NCI-H2171 (cell line): Measurements from ENCODE around the gene MALT1.
"Not testable (repeated sequence)": the region's sequence is repeated elsewhere in the genome, so short reads cannot be mapped to it uniquely, and the experiment has no call there.

ENCODE experiments used
- DNase-seq: peaks from one replicate; lab custom pipeline; 2025; lab: John Stamatoyannopoulos, UW

MALT1 gene

GRCh38 chr18:58772161-58772560, 100.9 kb downstream of the MALT1 start:
- no peak for DNase-seq

GRCh38 chr18:58776084-58776483, 104.8 kb downstream of the MALT1 start:
- DNase-seq: no peak

GRCh38 chr18:58776541-58776940, 105.3 kb downstream of the MALT1 start:
- not testable (repeated sequence) for DNase-seq

GRCh38 chr18:58777471-58777870, 106.2 kb downstream of the MALT1 start:
- no peak for DNase-seq

- no peak for DNase-seq
Observed at GRCh38 chr18:58779529-58779928, 108.3 kb downstream of the MALT1 start.

GRCh38 chr18:58780045-58780444, 108.8 kb downstream of the MALT1 start:
- no peak for DNase-seq

GRCh38 chr18:58781627-58782194, 110.4 kb downstream of the MALT1 start:
- peak; percentile 61 for DNase-seq

- no peak for DNase-seq
Observed at GRCh38 chr18:58784601-58785137, 113.4 kb downstream of the MALT1 start.

GRCh38 chr18:58785171-58785805, 114.0 kb downstream of the MALT1 start:
- no peak for DNase-seq

GRCh38 chr18:58785870-58786269, 114.6 kb downstream of the MALT1 start:
- DNase-seq: no peak

- no peak for DNase-seq
Observed at GRCh38 chr18:58787536-58788149, 116.4 kb downstream of the MALT1 start.

GRCh38 chr18:58788470-58788869, 117.2 kb downstream of the MALT1 start:
- DNase-seq: no peak

- DNase-seq: no peak
Observed at GRCh38 chr18:58788971-58789875, 118.0 kb downstream of the MALT1 start.

GRCh38 chr18:58789876-58790240, 118.6 kb downstream of the MALT1 start:
- no peak for DNase-seq

GRCh38 chr18:58792086-58792485, 120.8 kb downstream of the MALT1 start:
- no peak for DNase-seq

- DNase-seq: no peak
Observed at GRCh38 chr18:58793361-58793760, 122.1 kb downstream of the MALT1 start.

- DNase-seq: no peak
Observed at GRCh38 chr18:58796220-58796619, 125.0 kb downstream of the MALT1 start.

GRCh38 chr18:58800582-58800981, 129.3 kb downstream of the MALT1 start:
- no peak for DNase-seq

GRCh38 chr18:58802959-58803358, 131.7 kb downstream of the MALT1 start:
- DNase-seq: no peak

GRCh38 chr18:58803978-58804377, 132.7 kb downstream of the MALT1 start:
- no peak for DNase-seq
